ENCODE measurements around the gene FTL. TPM values are rescaled to one million over a fixed set of nuclear protein-coding genes. Genes with fewer than 3 reads are reported as not detected.

FTL gene
- total RNA-seq, 1 donor from 2014 or later, result 625 TPM

GRCh38 chr19:48945817-48946216 lies 19.3 kb upstream of the FTL start:
- no peak for DNase-seq (ENCODE audit: low read depth in 2 of 2)

- DNase-seq (ENCODE audit: low read depth in 2 of 2), result no peak
These were observed 18.4 kb upstream of the FTL start for GRCh38 chr19:48946463-48947257.

GRCh38 chr19:48947258-48947542 lies 17.9 kb upstream of the FTL start:
- DNase-seq (ENCODE audit: low read depth in 2 of 2), result no peak

- peak; percentile 33 to 71 for DNase-seq (ENCODE audit: low read depth in 2 of 2)
These were observed 14.9 kb upstream of the FTL start for GRCh38 chr19:48950159-48950558.

- DNase-seq (ENCODE audit: low read depth in 2 of 2), result no peak
These were observed 14.1 kb upstream of the FTL start for GRCh38 chr19:48950830-48951519.

- DNase-seq (ENCODE audit: low read depth in 2 of 2), result no peak
These were observed 12.0 kb upstream of the FTL start for GRCh38 chr19:48953141-48953540.

- DNase-seq (ENCODE audit: low read depth in 2 of 2), result no peak
These were observed 11.0 kb upstream of the FTL start for GRCh38 chr19:48953990-48954594.

- DNase-seq (ENCODE audit: low read depth in 2 of 2), result peak; percentile 94 to 96
These were observed 10.4 kb upstream of the FTL start, which contains the start of gene BAX for GRCh38 chr19:48954595-48955307. TSS of gene BAX (plus strand) at chr19:48954875. CDS start at chr19:48954929, 54 bp downstream.

GRCh38 chr19:48955308-48955958 lies 9.7 kb upstream of the FTL start:
- DNase-seq (ENCODE audit: low read depth in 2 of 2), result no peak

- DNase-seq (ENCODE audit: low read depth in 2 of 2), result no peak
These were observed 7.1 kb upstream of the FTL start for GRCh38 chr19:48958006-48958405.

- no peak for DNase-seq (ENCODE audit: low read depth in 2 of 2)
These were observed 5.5 kb upstream of the FTL start for GRCh38 chr19:48959341-48960239.

- no peak for DNase-seq (ENCODE audit: low read depth in 2 of 2)
These were observed 4.0 kb upstream of the FTL start for GRCh38 chr19:48961051-48961649.

- no peak for DNase-seq (ENCODE audit: low read depth in 2 of 2)
These were observed 3.5 kb upstream of the FTL start for GRCh38 chr19:48961673-48962028.

GRCh38 chr19:48962029-48962848 lies 2.9 kb upstream of the FTL start:
- no peak for DNase-seq (ENCODE audit: low read depth in 2 of 2)

- DNase-seq (ENCODE audit: low read depth in 2 of 2), result no peak
These were observed 2.3 kb upstream of the FTL start for GRCh38 chr19:48962849-48963165.

GRCh38 chr19:48963371-48964204 lies 1.5 kb upstream of the FTL start:
- DNase-seq (ENCODE audit: low read depth in 2 of 2), result peak in 1 of 2 donors; percentile 70

- DNase-seq (ENCODE audit: low read depth in 2 of 2), result peak in 1 of 2 donors; percentile 33
These were observed 687 bp upstream of the FTL start for GRCh38 chr19:48964205-48965039.

Measured in dermis microvascular lymphatic vessel endothelial cell (primary cell).